HG03565 (cell line): ENCODE measurements around the gene TP53.
A peak's percentile ranks its signal among the peaks of the same experiment; 100 is the strongest.
"Not testable (repeated sequence)": the region's sequence is repeated elsewhere in the genome, so short reads cannot be mapped to it uniquely, and the experiment has no call there.

Experiments used
- ATAC-seq: cut with Tn5 transposase; IDR thresholded peaks from one replicate; pipeline ENCODE4 v1.9.1; 2021; ENCODE audit warnings: mild to moderate bottlenecking, moderate library complexity; ENCODE audit not compliant: unreplicated experiment

Gene TP53

DNA sequence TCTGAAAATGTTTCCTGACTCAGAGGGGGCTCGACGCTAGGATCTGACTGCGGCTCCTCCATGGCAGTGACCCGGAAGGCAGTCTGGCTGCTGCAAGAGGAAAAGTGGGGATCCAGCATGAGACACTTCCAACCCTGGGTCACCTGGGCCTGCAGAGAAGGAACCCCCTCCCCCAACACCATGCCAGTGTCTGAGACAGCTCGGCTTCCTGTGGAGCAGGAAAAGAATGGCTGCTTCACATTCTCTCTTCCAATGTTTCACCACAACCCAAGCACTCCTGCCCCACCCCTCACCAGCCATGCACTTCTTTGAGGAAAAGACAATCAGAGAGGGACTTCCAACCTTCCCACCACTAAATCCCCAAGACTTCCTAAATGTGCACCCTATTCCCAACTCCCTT is 10.8 kb downstream of the TP53 start:
- no peak for ATAC-seq

DNA sequence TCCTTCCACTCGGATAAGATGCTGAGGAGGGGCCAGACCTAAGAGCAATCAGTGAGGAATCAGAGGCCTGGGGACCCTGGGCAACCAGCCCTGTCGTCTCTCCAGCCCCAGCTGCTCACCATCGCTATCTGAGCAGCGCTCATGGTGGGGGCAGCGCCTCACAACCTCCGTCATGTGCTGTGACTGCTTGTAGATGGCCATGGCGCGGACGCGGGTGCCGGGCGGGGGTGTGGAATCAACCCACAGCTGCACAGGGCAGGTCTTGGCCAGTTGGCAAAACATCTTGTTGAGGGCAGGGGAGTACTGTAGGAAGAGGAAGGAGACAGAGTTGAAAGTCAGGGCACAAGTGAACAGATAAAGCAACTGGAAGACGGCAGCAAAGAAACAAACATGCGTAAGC is 12.4 kb downstream of the TP53 start:
- no peak for ATAC-seq

- ATAC-seq = no peak
These were observed 14.1 kb downstream of the TP53 start for GRCh38 chr17:7673239-7673638.

DNA sequence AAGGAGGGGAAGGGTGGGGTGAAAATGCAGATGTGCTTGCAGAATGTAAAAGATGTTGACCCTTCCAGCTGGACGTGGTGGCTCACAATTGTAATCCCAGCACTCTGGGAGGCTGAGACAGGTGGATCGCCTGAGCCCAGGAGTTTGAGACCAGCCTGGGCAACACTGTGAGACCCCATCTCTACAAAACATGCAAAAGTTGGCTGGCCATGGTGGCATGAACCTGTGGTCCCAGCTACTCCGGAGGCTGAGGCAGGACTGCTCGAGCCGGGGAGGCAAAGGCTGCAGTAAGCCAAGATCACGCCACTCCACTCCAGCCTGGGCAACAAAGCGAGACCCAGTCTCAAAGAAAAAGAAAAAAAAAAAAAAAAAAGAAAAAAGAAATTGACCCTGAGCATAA is 18.8 kb downstream of the TP53 start:
- ATAC-seq = no peak

DNA sequence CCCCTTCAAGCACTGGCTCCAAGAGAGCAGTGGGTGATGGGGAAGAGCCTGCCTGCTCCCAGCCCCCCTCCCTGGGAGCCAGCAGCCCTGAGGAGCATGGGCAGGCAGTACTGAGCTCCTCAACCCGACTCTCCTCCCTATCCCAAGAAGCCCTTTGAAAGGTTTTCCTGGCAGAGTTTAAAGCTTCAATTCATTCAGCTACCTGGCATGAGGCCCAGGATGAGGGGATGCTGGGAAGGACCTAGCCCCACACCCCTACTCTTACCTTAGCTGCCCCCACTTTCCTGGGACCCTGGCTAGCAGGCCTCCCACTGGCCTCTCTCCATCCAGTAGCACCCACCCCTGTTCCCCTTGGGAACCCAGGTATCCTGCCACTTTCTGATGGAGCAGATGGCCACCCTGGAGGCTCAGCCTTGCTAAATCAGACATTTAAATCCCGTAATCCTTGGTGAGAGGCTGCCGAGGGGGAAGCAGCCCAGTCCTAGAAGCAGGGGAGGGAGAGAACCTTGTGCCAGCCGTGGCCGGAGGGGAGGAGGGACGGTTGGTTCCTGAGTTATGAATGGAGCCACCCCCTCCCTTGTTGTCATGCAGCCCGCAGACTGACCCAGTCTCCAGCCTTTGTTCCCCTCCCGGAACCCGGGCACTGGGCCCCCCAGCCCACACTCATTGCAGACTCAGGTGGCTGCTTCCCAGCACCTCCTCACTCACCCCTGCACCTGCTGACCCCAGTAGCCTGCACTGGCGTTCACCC is 19.5 kb downstream of the TP53 start:
- ATAC-seq = no peak

DNA sequence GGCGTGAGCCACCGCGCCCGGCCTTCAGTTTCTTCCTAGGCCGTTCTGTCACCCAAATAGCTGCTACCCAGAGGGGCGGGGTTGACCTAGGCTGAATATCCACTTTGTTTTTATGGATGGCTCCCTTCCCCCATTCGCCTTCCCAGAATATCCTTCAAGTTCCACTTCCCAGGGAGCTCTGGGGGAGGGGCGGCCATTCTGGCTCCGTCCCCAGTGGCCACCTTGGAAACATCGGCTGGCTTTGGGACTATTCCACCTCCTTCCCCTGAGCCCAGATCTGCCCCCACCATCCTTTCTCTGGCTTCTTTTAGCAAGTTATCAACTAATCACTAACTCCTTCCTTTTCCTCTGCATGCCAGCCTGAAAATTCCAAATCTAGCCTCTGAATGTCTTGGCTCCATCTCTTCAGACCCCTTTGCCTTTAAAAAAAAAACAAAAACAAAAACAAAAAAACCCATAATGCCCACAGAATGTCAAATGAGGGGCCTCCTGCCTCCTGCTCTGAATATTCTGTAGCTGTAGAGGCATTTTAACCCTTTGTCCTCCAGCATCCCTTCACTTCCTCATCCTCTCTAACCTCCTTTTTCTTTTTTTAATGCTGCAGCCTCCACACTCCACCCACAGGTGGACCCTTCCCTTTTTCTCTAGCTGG is 30.2 kb downstream of the TP53 start:
- ATAC-seq = no peak

- ATAC-seq = no peak
These were observed 31.8 kb downstream of the TP53 start for GRCh38 chr17:7655541-7655840.

- no peak for ATAC-seq
These were observed 32.3 kb downstream of the TP53 start for GRCh38 chr17:7654832-7655540.

DNA sequence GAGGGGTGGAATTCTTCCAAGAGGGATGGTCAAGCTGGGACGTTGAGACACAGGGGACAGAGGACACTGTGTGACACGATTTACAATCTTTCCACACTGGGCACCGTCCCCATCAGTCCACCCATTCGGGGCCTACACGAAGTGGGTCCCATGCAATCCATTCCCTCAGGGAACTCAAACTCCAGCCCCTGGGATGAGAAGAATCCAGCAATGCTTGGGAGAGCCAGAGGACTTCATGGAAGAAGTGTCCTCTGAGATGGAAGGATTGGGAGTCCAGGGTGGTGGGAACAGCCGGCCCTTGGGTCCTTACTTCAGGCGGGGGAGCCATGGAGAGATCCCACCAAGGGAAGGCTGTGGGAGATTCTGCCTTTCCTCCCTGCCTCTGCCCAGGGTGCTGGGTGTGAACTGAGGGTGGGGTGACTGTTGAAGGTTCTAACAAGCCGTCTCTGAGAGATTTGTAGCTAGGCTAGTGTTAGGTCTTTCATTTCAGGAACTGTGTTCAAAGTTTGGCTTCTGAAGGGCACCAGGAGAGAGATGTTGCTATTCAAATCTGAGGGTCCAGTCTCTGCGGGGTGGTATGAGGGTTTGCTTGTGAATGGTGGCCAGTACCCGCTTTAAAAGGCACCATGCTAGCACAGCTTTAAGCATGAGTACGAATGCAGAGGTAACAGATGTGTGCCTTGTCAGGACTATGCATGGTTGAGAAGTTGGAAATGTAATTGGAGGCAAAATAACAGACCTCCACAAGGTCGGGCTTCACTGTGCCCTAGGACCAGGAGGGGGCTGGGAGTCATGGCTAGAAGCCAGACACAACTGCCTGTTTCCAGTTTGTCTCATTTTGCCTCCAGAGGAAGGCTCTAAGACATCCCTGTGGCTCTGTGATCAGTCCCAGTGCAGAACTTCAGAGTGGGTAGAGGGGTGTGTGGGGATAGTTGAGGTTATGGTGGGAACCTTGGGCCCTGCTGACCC is 34.6 kb downstream of the TP53 start:
- no peak for ATAC-seq

DNA sequence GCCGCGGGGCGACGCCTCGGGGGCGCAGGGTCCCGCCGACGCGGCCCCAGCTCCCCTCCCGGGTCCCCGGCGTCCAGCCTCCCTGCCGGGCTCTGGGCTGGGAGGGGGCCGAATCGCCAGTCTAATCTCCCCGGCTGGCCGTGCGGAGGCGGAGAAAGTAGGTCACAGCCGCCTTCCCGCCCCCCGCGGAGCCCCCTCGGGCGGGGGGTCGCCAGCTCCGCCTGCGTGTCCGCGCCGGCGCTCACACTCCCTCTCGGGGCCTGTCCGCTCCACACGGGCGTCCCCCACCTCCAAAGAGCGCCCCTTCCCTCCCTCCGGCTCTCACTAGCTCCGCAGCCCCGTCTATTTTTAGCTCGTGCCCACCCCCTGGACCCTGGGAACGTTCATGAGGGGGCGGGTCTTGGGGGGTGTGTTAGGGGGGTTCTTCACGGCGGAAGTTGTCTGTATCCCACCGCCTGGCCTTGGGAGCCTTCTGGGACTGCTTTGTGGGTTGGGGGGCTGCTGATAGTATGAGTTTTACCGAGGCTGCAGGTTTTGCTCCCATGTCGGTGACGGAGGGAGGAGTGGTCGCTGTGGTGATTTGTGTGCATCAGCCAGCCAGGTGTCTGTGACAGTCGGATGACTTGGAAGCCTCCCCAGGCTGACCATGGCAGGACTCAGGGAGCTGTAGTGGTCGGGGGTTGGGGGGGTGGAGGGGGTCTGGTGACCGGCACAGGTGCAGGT is 35.5 kb downstream of the TP53 start:
- ATAC-seq = no peak

- no peak for ATAC-seq
These were observed 36.1 kb downstream of the TP53 start for GRCh38 chr17:7651097-7651664.

GRCh38 chr17:7650509-7651096 is 36.7 kb downstream of the TP53 start, which contains the start of gene ATP1B2:
Gene ATP1B2 (plus strand): TSS chr17:7650926. CDS start chr17:7651519, 593 bp downstream.
- peak; percentile 32 for ATAC-seq

DNA sequence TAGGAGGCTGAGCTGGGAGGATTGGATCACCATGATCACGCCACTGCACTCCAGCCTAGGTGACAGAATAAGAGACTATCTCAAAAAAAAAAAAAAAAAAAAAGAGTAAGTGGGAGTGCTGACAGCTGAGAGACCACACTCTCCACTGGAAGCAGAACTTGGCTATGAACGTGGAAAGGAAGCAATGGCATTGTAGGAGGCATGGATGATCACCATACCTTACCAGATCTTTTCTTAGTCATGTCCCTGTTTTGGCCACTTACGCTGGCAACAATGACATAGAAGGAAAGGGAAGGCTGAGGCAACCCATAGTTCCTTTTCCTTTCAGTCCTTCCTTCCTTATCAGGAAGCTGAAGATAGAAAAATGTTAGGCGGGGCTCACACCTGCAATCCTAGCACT is 40.3 kb downstream of the TP53 start:
- ATAC-seq = no peak

DNA sequence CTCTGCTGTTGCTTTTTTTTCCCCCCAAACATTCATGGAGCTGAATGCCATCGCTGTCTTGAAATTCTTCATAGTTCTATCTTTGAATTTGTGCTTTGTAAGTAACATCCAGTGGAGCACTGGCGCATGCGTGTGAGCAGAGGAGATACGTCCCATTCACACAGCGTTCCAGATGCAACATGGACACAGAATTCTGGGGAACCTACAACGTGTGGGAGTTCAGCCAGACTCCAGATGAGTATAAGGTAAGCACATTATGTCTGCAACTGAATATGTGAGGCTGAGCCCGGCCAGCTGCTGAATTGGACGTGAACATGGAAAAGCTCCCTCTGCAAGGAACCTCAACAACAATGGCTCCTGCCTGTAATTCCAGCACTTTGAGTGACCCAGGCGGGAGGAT is 40.8 kb downstream of the TP53 start:
- no peak for ATAC-seq

GRCh38 chr17:7644775-7645174 is 42.5 kb downstream of the TP53 start:
- ATAC-seq = no peak

DNA sequence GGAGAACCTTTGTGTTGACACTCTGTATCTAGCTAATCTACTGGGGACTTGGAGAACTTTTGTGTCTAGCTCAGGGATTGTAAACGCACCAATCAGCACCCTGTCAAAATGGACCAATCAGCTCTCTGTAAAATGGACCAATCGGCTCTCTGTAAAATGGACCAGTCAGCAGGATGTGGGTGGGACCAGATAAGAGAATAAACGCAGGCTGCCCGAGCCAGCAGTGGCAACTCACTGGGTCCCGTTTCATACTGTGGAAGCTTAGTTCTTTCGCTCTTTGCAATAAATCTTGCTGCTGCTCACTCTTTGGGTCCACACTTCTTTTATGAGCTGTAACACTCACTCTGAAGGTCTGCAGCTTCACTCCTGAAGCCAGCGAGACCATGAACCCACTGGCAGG is 45.7 kb downstream of the TP53 start:
- ATAC-seq = not testable (repeated sequence)

DNA sequence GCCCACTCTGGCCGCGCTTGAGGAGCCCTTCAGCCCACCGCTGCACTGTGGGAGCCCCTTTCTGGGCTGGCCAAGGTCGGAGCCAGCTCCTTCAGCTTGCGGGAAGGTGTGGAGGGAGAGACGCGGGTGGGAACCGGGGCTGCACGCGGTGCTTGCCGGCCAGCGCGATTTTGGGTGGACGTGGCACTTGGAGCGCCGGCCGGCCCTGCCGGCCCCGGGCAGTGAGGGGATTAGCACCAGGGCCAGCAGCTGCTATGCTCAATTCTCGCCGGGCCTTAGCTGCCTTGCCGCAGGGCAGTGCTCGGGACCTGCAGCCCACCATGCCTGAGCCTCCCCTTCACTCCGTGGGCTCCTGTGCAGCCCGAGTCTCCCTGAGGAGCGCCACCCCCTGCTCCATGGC is 46.5 kb downstream of the TP53 start:
- no peak for ATAC-seq

GRCh38 chr17:7636163-7636562 is 51.1 kb downstream of the TP53 start:
- no peak for ATAC-seq

GRCh38 chr17:7634384-7634783 is 52.9 kb downstream of the TP53 start:
- no peak for ATAC-seq

DNA sequence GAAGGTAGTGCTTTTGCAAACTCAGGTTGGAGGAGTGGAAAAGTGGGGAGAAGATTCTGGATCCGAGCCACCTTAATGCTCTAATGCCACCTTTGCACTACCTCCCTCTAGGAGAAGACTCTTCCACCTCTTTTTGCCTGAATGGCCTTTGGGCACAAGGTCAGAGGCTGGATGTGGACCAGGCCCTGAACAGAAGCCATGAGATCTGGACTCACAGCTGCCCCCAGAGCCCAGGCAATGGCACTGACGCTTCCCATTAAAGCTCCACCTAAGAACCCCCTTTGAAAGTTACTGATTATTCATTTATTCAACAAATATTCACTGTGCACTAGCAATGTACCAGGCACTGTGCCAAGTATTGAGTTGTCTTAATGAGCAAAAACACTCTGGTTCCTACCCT is 54.2 kb downstream of the TP53 start:
- no peak for ATAC-seq
